ENCODE results near the gene SPOCK2. TPM values are rescaled to one million over a fixed set of nuclear protein-coding genes. Genes with fewer than 3 reads are reported as not detected.

SPOCK2 gene
- total RNA-seq, 1 donor from 2014 or later: 3.2 TPM

GRCh38 chr10:72114706-72115450 is 26.5 kb upstream of the SPOCK2 start:
- TF ChIP-seq EZH2 (IDR thresholded peaks at IDR 0.05) (no peak), EZH2phosphoT487 (IDR thresholded peaks at IDR 0.05) (no peak), CTCF (IDR thresholded peaks at IDR 0.05) (no peak)
- H3K27ac Mint-ChIP-seq: no peak overlapping the region
- no peaks in the 10 kb centered on the region for H3K4me1 ChIP-seq
- peaks cover 6% of the 10 kb centered on the region for H3K4me1 Mint-ChIP-seq
- H3K79me2 ChIP-seq (ENCODE audit: low read depth): no peaks in the 10 kb centered on the region
- no peak overlapping the region for H3K4me3 ChIP-seq
- H3K9me3 ChIP-seq (ENCODE audit: low read depth): peaks cover 3% of the 10 kb centered on the region
- DNase-seq (ENCODE audit: low spot score): no peak
- no peak overlapping the region for H3K27ac ChIP-seq
- H4K20me1 ChIP-seq (ENCODE audit: low read depth): no peaks in the 10 kb centered on the region
- no peaks in the 10 kb centered on the region for H3K27me3 Mint-ChIP-seq (ENCODE audit: insufficient read depth, low read depth)
- H3K9ac ChIP-seq: no peak overlapping the region
- no peak overlapping the region for H3K4me3 Mint-ChIP-seq
- peaks cover 2% of the 10 kb centered on the region for H3K36me3 ChIP-seq
- no peak overlapping the region for H2AFZ ChIP-seq (replicated peaks)
- no peak overlapping the region for H3K4me2 ChIP-seq
- H3K9me3 Mint-ChIP-seq: peaks cover 14% of the 10 kb centered on the region
- peaks cover 26% of the 10 kb centered on the region for H3K36me3 Mint-ChIP-seq
- no peaks in the 10 kb centered on the region for H3F3A ChIP-seq (ENCODE audit: low read depth)
- H3K27me3 ChIP-seq: no peaks in the 10 kb centered on the region

- no peak overlapping the region for H3K4me3 ChIP-seq
- no peak overlapping the region for H3K9ac ChIP-seq
- H3K27me3 ChIP-seq: no peaks in the 10 kb centered on the region
- no peaks in the 10 kb centered on the region for H3K4me1 ChIP-seq
- H2AFZ ChIP-seq (replicated peaks): no peak overlapping the region
- H3K4me3 Mint-ChIP-seq: no peak overlapping the region
- H3K9me3 Mint-ChIP-seq: peaks cover 6% of the 10 kb centered on the region
- no peaks in the 10 kb centered on the region for H3K27me3 Mint-ChIP-seq (ENCODE audit: insufficient read depth, low read depth)
- H3K36me3 ChIP-seq: no peaks in the 10 kb centered on the region
- H3K27ac Mint-ChIP-seq: no peak overlapping the region
- H3K4me1 Mint-ChIP-seq: peaks cover 14% of the 10 kb centered on the region
- H3F3A ChIP-seq (ENCODE audit: low read depth): peaks cover 5% of the 10 kb centered on the region
- H3K27ac ChIP-seq: no peak overlapping the region
- H3K4me2 ChIP-seq: no peak overlapping the region
- H3K79me2 ChIP-seq (ENCODE audit: low read depth): no peaks in the 10 kb centered on the region
- H4K20me1 ChIP-seq (ENCODE audit: low read depth): no peaks in the 10 kb centered on the region
- no peak for DNase-seq (ENCODE audit: low spot score)
- peaks cover 11% of the 10 kb centered on the region for H3K36me3 Mint-ChIP-seq
- H3K9me3 ChIP-seq (ENCODE audit: low read depth): no peaks in the 10 kb centered on the region
- TF ChIP-seq EZH2 (IDR thresholded peaks at IDR 0.05) (no peak), EZH2phosphoT487 (IDR thresholded peaks at IDR 0.05) (no peak), CTCF (IDR thresholded peaks at IDR 0.05) (no peak)
These were observed 22.5 kb upstream of the SPOCK2 start for GRCh38 chr10:72110673-72111401.

GRCh38 chr10:72109636-72110157 is 21.3 kb upstream of the SPOCK2 start:
- no peaks in the 10 kb centered on the region for H3K9me3 ChIP-seq (ENCODE audit: low read depth)
- no peak overlapping the region for H3K4me3 ChIP-seq
- H2AFZ ChIP-seq (replicated peaks): no peak overlapping the region
- Mint-ChIP-seq H3K9me3 (no peaks in the 10 kb centered on the region), H3K36me3 (peaks cover 8% of the 10 kb centered on the region), H3K27me3 (ENCODE audit: insufficient read depth, low read depth) (no peaks in the 10 kb centered on the region), H3K4me3 (no peak overlapping the region), H3K27ac (no peak overlapping the region), H3K4me1 (peaks cover 17% of the 10 kb centered on the region)
- H3K79me2 ChIP-seq (ENCODE audit: low read depth): no peaks in the 10 kb centered on the region
- H4K20me1 ChIP-seq (ENCODE audit: low read depth): no peaks in the 10 kb centered on the region
- DNase-seq (ENCODE audit: low spot score): no peak
- H3F3A ChIP-seq (ENCODE audit: low read depth): peaks cover 5% of the 10 kb centered on the region
- H3K36me3 ChIP-seq: no peaks in the 10 kb centered on the region
- no peak for TF ChIP-seq EZH2phosphoT487 (IDR thresholded peaks at IDR 0.05)
- TF ChIP-seq CTCF (IDR thresholded peaks at IDR 0.05): no peak
- no peaks in the 10 kb centered on the region for H3K27me3 ChIP-seq
- H3K4me1 ChIP-seq: no peaks in the 10 kb centered on the region
- H3K9ac ChIP-seq: no peak overlapping the region
- no peak overlapping the region for H3K4me2 ChIP-seq
- H3K27ac ChIP-seq: no peak overlapping the region

All from neural progenitor cell (in vitro differentiated cells).